K562 (cell line): ENCODE measurements around the gene CPNE1. TPM values are rescaled to one million over a fixed set of nuclear protein-coding genes. Genes with fewer than 3 reads are reported as not detected.

Source experiments
- ATAC-seq: fragments of 200-7000 bp; cut with Tn5 transposase; 3 replicates; pipeline ENCODE4 v1.9.1; 2020; ENCODE audit warnings: moderate library complexity
- BruUV-seq: library from RNA; stranded (reverse); fragments of 400-500 nt; replicated peaks from 2 replicates; lab custom pipeline; 2021; lab: Mats Ljungman, UMichigan
- CTCF ChIA-PET: fragments of 300-600 bp; formaldehyde crosslinking; extraction: SDS; loops from one replicate; lab custom pipeline; 2021; ENCODE audit warnings: low intra/inter-chr PET ratio; lab: Yijun Ruan, JAX
- POLR2A ChIA-PET: fragments of 300-600, 350-650 bp; sonication (Branson Sonifier 250); formaldehyde crosslinking; extraction: SDS; loops from one replicate; lab custom pipeline; 2021; ENCODE audit warnings: antibody characterized with exemption, inconsistent platforms; lab: Yijun Ruan, JAX
- DNase-seq, 4 experiments: peaks; one replicate each; pipeline versions ENCODE4 v3.0.0 to v3.0.0-alpha.2; 2011 to 2018; ENCODE audit warnings: low spot score in 3 of 4, mixed read lengths in 3 of 4; ENCODE audit errors: extremely low read depth in 1 of 4
- FAIRE-seq: peaks from 2 replicates; lab custom pipeline; 2011; peaks lifted over from hg19 to GRCh38; lab: Jason Lieb, UNC
- H2AFZ ChIP-seq: 2 replicates; pipeline ENCODE4 v1.6.0; 2011; ENCODE audit warnings: low read depth, low read length, control low read depth, inconsistent platforms
- H3K27ac ChIP-seq: fragments of 200-600 bp; 3 replicates; pipeline ENCODE4 v1.8.0; 2011; ENCODE audit warnings: low read depth, mild to moderate bottlenecking, control low read depth, inconsistent platforms, low read length, moderate library complexity, mixed read lengths; ENCODE audit errors: extremely low read depth
- H3K27me3 ChIP-seq, 2 experiments: fragments of 300-600 bp in 1 of 2; 2 replicates in 1 of 2; 3 replicates in 1 of 2; pipeline versions ENCODE4 v1.6.0 to v1.8.0; 2011; ENCODE audit warnings: inconsistent platforms in 2 of 2, low read length in 2 of 2, mild to moderate bottlenecking in 1 of 2, mixed read lengths in 1 of 2, moderate library complexity in 1 of 2; ENCODE audit not compliant: control insufficient read depth in 2 of 2, insufficient read depth in 2 of 2
- H3K36me3 ChIP-seq: fragments of 300-600 bp; 3 replicates; pipeline ENCODE4 v1.8.0; 2011; ENCODE audit warnings: mild to moderate bottlenecking, low read length, inconsistent platforms; ENCODE audit not compliant: control insufficient read depth, insufficient read depth
- H3K4me1 ChIP-seq, 2 experiments: fragments of 200-600 bp in 1 of 2; replicated peaks in 1 of 2; 2 replicates in 1 of 2; 3 replicates in 1 of 2; pipeline versions ENCODE4 v1.5.1 to v1.8.0; 2011; ENCODE audit warnings: inconsistent platforms in 2 of 2, low read length in 2 of 2, mild to moderate bottlenecking in 1 of 2, mixed read lengths in 1 of 2, moderate library complexity in 1 of 2; ENCODE audit not compliant: control insufficient read depth in 2 of 2, insufficient read depth in 2 of 2
- H3K4me2 ChIP-seq: 2 replicates; pipeline ENCODE4 v1.6.1; 2011; ENCODE audit warnings: low read length, control low read depth, inconsistent platforms, mixed read lengths; ENCODE audit not compliant: insufficient read depth
- H3K4me3 ChIP-seq: fragments of 200-600 bp; sonication (generic), shearing (Covaris generic); 2 replicates; pipeline ENCODE4 v1.5.1; 2016; ENCODE audit warnings: control low read depth, inconsistent platforms
- H3K79me2 ChIP-seq: fragments of 200-600 bp; 3 replicates; pipeline ENCODE4 v1.8.0; 2011; ENCODE audit warnings: low read length, inconsistent platforms; ENCODE audit not compliant: control insufficient read depth, insufficient read depth
- H3K9ac ChIP-seq, 2 experiments: 2 replicates each; pipeline versions ENCODE4 v1.6.0 to v1.6.1; 2011; ENCODE audit warnings: low read depth in 2 of 2, low read length in 2 of 2, control low read depth in 1 of 2, inconsistent platforms in 1 of 2, mild to moderate bottlenecking in 1 of 2, mixed read lengths in 1 of 2; ENCODE audit not compliant: insufficient read depth in 1 of 2
- H3K9me1 ChIP-seq: one replicate; pipeline ENCODE4 v1.6.0; 2011; ENCODE audit warnings: inconsistent platforms, mild to moderate bottlenecking, low read length, moderate library complexity; ENCODE audit not compliant: control insufficient read depth, insufficient read depth
- H3K9me3 ChIP-seq: replicated peaks from 2 replicates; pipeline ENCODE4 v1.5.1; 2011; ENCODE audit warnings: low read depth, low read length, inconsistent platforms; ENCODE audit not compliant: control insufficient read depth, insufficient read depth
- H4K20me1 ChIP-seq: replicated peaks from 2 replicates; pipeline ENCODE4 v1.6.1; 2011; ENCODE audit warnings: low read length, inconsistent platforms, mixed read lengths; ENCODE audit not compliant: control insufficient read depth, insufficient read depth
- ETV6 ChIP-seq, 3 experiments: fragments of 150-350 bp in 1 of 3; sonication (generic) in 1 of 3; formaldehyde crosslinking in 1 of 3; IDR thresholded peaks; 2 replicates each; pipeline versions ENCODE4 v1.6.1 to v1.8.0; 2014 to 2022; ENCODE audit warnings: borderline replicate concordance in 2 of 3, low read depth in 2 of 3, antibody characterized with exemption in 1 of 3, low read length in 1 of 3, mild to moderate bottlenecking in 1 of 3, missing genetic modification reagents in 1 of 3
- NUFIP1 ChIP-seq: fragments of 450-650 bp; IDR thresholded peaks from 2 replicates; pipeline ENCODE4 v1.6.1; 2018; ENCODE audit not compliant: partially characterized antibody
- ZNF717 ChIP-seq: fragments of 250-450 bp; sonication (Bioruptor Pico); IDR thresholded peaks from 2 replicates; pipeline ENCODE4 v1.5.0; 2021
- ZNF740 ChIP-seq, 3 experiments: fragments of 200-800 bp in 1 of 3; sonication (Bioruptor generic) in 1 of 3; sonication (generic) in 1 of 3; formaldehyde crosslinking in 1 of 3; IDR thresholded peaks; 2 replicates each; pipeline versions ENCODE4 v1.6.1 to v1.8.0; 2016 to 2022; ENCODE audit warnings: mild to moderate bottlenecking in 2 of 3, missing compliant biosample characterization in 2 of 3, missing genetic modification characterization in 2 of 3, missing genetic modification reagents in 1 of 3
- WGBS: fragments of 100-300 bp; shearing (Covaris generic); methylation state at CpG from one replicate; pipeline ENCODE4 v1.1.6; 2016; ENCODE audit warnings: low coverage, mixed read lengths; ENCODE audit not compliant: insufficient coverage; ENCODE audit errors: missing lambda C conversion rate; 5-methylcytosine and 5-hydroxymethylcytosine counted together
- in situ Hi-C: fragments of 300-500 bp; cut with MboI; formaldehyde crosslinking; loops from 4 replicates; pipeline ENCODE4 v1.15.0; 2018; ENCODE audit warnings: inconsistent platforms, mixed read lengths
- intact Hi-C: fragments of 100-400 bp; cut with micrococcal nuclease; formaldehyde crosslinking; loops from 2 replicates; pipeline ENCODE4 v1.14.2; 2022
- polyA plus RNA-seq, 8 experiments: library from polyadenylated mRNA; depleted of rRNA in 4 of 8; stranded (reverse) in 5 of 8; unstranded in 3 of 8; fragments of >200 nt; fragmentation: Nextera tagmentation in 2 of 8; fragmentation: Illumina TruSeq in 1 of 8; extraction: Ambion mirVana in 2 of 8; extraction: Trizol in 1 of 8; gene quantifications; 2 replicates each; pipeline versions ENCODE4 v1.2.1 to v1.2.3, GENCODE V29; 2011 to 2014; ENCODE audit warnings: inconsistent platforms in 1 of 8, missing spikeins in 1 of 8
- total RNA-seq, 7 experiments: library from RNA; depleted of rRNA in 6 of 7; stranded (reverse); fragments of >200 nt in 6 of 7; fragmentation: Illumina TruSeq in 2 of 7; extraction: Trizol in 2 of 7; gene quantifications; 2 replicates each; pipeline versions ENCODE4 v1.2.1 to v1.2.3, GENCODE V29; 2011 to 2021; ENCODE audit warnings: low replicate concordance in 1 of 7

Gene CPNE1
- total and polyA plus RNA-seq, 9 of the 15 experiments (the other 6 are each of a cell fraction or from before 2014, with no cell fraction given): 42.1 to 102 (median 56.0) TPM

GRCh38 chr20:35602851-35603495 is 61.7 kb downstream of the CPNE1 start (continued):
- no peak for TF ChIP-seq ETV6 (IDR thresholded peaks at IDR 0.05; ENCODE audit: borderline replicate concordance in 1 of 2, low read depth in 2 of 2, low read length in 1 of 2)
- no peak for TF ChIP-seq ETV6 (CRISPR knock-in tag; IDR thresholded peaks at IDR 0.05; ENCODE audit: borderline replicate concordance)

DNA sequence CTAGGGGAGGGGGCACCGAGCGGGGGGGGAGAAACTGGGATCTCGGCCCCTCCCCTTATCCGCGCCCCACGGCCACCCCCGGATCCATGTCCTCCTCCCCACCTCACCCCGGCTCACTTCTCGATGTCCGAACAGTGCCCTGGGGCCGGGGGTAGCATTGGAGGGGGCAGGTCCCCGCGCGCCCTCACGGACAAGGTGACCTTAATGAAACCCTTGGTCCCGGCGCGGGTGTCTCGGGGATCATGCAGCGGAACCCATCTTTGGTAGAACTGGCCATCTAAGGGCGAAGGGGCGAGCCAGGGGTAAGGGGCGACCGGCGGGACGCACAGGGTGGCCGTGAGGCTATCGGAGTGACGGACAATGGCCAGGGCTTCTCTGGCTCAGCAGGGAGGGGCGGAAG is 62.7 kb downstream of the CPNE1 start:
- in situ Hi-C loops: no loop called here
- no peaks in the 10 kb centered on the region for H4K20me1 ChIP-seq
- H3K4me1 ChIP-seq: peaks cover 3 to 33% of the 10 kb centered on the region in 2 experiments
- no peak for TF ChIP-seq ZNF717 (CRISPR knock-in tag)
- TF ChIP-seq ZNF740 (CRISPR knock-in tag; IDR thresholded peaks at IDR 0.05): no peak
- TF ChIP-seq ZNF740 (tag; IDR thresholded peaks at IDR 0.05): 0 out of 4 replicates have a peak, but pooled peaks of 1 of the 2 experiments have one; percentile 20
- no peak for TF ChIP-seq NUFIP1
- TF ChIP-seq, all 486 proteins: peak for 1
- ChIA-PET POLR2A (interaction anchor here (1.1 kb wide), 1 partner anchor 14 kb away, joined by 4 read pairs; the partner anchor contains the start of gene SPAG4), CTCF (no interaction called here)
- Histone ChIP-seq H3K4me2 (peak overlapping the region; percentile 71; the same call in 1 of the 2 replicates), H3K27me3 (peaks cover 0 to 22% of the 10 kb centered on the region in 2 experiments; a peak in 3 of 5 replicates), H2AFZ (peak overlapping the region; percentile 71), H3K27ac (no peak overlapping the region), H3K79me2 (no peaks in the 10 kb centered on the region), H3K9me1 (no peaks in the 10 kb centered on the region), H3K36me3 (no peaks in the 10 kb centered on the region), H3K9me3 (no peaks in the 10 kb centered on the region), H3K4me3 (peak overlapping the region; percentile 23), H3K9ac (peak overlapping the region; percentile 52 to 94; a peak in 3 of 4 replicates)
- WGBS: 76% methylated on average over 19 of the region's 30 CpGs
- intact Hi-C loops: loop anchor here (5.0 kb wide), 1 partner anchor 90 kb away; no protein-coding TSS in a partner anchor
- ATAC-seq: no peak; the same call in 2 of the 3 replicates
- FAIRE-seq: no peak
- no TSS peak for BruUV-seq
- no peak for DNase-seq
